DND-41 (cell line): ENCODE measurements around the gene CCDC85C.
"Not testable (repeated sequence)": the region's sequence is repeated elsewhere in the genome, so short reads cannot be mapped to it uniquely, and the experiment has no call there.

ENCODE experiments used
- ATAC-seq: fragments of 200-7000 bp; cut with Tn5 transposase; 3 replicates; pipeline ENCODE4 v1.9.1; 2021; ENCODE audit warnings: low read depth; ENCODE audit not compliant: insufficient read depth
- DNase-seq: peaks from one replicate; pipeline ENCODE4 v3.0.0-alpha.2; 2020
- H2AFZ ChIP-seq: 2 replicates; pipeline ENCODE4 v1.6.0; 2012; ENCODE audit warnings: low read depth, low read length
- H3K27ac ChIP-seq: 2 replicates; pipeline ENCODE4 v1.5.1; 2012; ENCODE audit warnings: low read length, inconsistent platforms
- H3K27me3 ChIP-seq: fragments of 200-600 bp; sonication (generic); 2 replicates; pipeline ENCODE4 v1.6.0; 2012; ENCODE audit warnings: low read length, mild to moderate bottlenecking, inconsistent platforms; ENCODE audit not compliant: insufficient read depth, poor library complexity
- H3K36me3 ChIP-seq: 2 replicates; pipeline ENCODE4 v1.5.1; 2012; ENCODE audit warnings: low read length, inconsistent platforms; ENCODE audit not compliant: insufficient read depth
- H3K4me1 ChIP-seq: 2 replicates; pipeline ENCODE4 v1.5.1; 2012; ENCODE audit warnings: mild to moderate bottlenecking, low read length; ENCODE audit not compliant: insufficient read depth
- H3K4me2 ChIP-seq: 2 replicates; pipeline ENCODE4 v1.6.0; 2012; ENCODE audit warnings: mild to moderate bottlenecking, moderate library complexity, low read length, inconsistent platforms; ENCODE audit not compliant: insufficient read depth
- H3K4me3 ChIP-seq, 2 experiments: fragments of 200-600 bp in 1 of 2; shearing (Covaris generic) in 1 of 2; 2 replicates each; pipeline ENCODE4 v1.5.1; 2012 to 2016; ENCODE audit warnings: inconsistent platforms in 2 of 2, low read length in 2 of 2, mild to moderate bottlenecking in 2 of 2, low read depth in 1 of 2, moderate library complexity in 1 of 2
- H3K79me2 ChIP-seq: 2 replicates; pipeline ENCODE4 v1.6.0; 2012; ENCODE audit warnings: low read length, inconsistent platforms; ENCODE audit not compliant: insufficient read depth
- H3K9ac ChIP-seq: 2 replicates; pipeline ENCODE4 v1.6.0; 2012; ENCODE audit warnings: low read depth, mild to moderate bottlenecking, inconsistent platforms, low read length, moderate library complexity
- H3K9me3 ChIP-seq: 2 replicates; pipeline ENCODE4 v1.5.1; 2012; ENCODE audit warnings: low read length, moderate library complexity, mild to moderate bottlenecking, inconsistent platforms; ENCODE audit not compliant: insufficient read depth, severe bottlenecking
- H4K20me1 ChIP-seq: 2 replicates; pipeline ENCODE4 v1.6.0; 2012; ENCODE audit warnings: low read length; ENCODE audit not compliant: insufficient read depth
- CTCF ChIP-seq: IDR thresholded peaks from 2 replicates; pipeline ENCODE4 v1.5.1; 2012; ENCODE audit warnings: borderline replicate concordance, low read length, moderate library complexity, mild to moderate bottlenecking; ENCODE audit not compliant: poor library complexity, severe bottlenecking; ENCODE audit errors: extremely low read depth
- EZH2 ChIP-seq: IDR thresholded peaks from 3 replicates; pipeline ENCODE4 v1.6.1; 2012; ENCODE audit warnings: borderline replicate concordance, low read depth, mild to moderate bottlenecking, moderate library complexity, low read length, inconsistent platforms; ENCODE audit not compliant: severe bottlenecking

The CCDC85C gene

DNA sequence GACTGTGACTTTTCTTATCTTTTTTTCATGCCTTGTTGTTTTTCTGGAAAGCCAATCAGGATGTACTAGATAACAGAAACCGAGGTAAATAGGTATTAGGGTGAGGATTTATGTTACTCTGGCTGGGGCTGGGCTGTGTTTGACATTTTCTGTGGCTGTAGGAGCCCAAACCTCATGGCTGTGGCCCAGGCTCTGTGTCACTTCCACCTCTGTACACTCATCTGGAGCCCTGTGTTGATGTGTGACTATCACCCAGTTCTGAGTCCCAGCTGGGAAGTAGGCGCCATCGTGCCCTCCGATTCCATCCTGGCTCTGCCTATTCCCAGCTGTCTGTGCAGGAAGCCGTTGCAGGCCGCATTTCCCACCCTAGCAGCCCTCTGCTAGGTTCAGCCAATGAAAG lies 39.3 kb upstream of the CCDC85C start:
- Histone ChIP-seq H3K4me1 (no peaks in the 10 kb centered on the region), H3K9me3 (no peaks in the 10 kb centered on the region), H3K4me3 (no peak overlapping the region), H3K9ac (no peak overlapping the region), H3K36me3 (no peaks in the 10 kb centered on the region), H3K79me2 (no peaks in the 10 kb centered on the region), H4K20me1 (no peaks in the 10 kb centered on the region), H3K27me3 (no peaks in the 10 kb centered on the region), H3K27ac (no peak overlapping the region), H3K4me2 (no peak overlapping the region), H2AFZ (no peak overlapping the region)
- ATAC-seq: no peak
- TF ChIP-seq EZH2 (no peak), CTCF (no peak)
- no peak for DNase-seq

GRCh38 chr14:99642771-99643170 lies 38.8 kb upstream of the CCDC85C start:
- not testable (repeated sequence) for ATAC-seq, H3K36me3 ChIP-seq, H3K9ac ChIP-seq, H4K20me1 ChIP-seq, DNase-seq, H3K9me3 ChIP-seq, H3K4me2 ChIP-seq, H2AFZ ChIP-seq, H3K4me1 ChIP-seq, H3K4me3 ChIP-seq, H3K27me3 ChIP-seq, H3K79me2 ChIP-seq, H3K27ac ChIP-seq

GRCh38 chr14:99637624-99638023 lies 33.6 kb upstream of the CCDC85C start:
- no peaks in the 10 kb centered on the region for H3K79me2 ChIP-seq
- no peaks in the 10 kb centered on the region for H3K9me3 ChIP-seq
- ATAC-seq (no peak), DNase-seq (no peak)
- H4K20me1 ChIP-seq: peaks cover 5% of the 10 kb centered on the region
- H3K36me3 ChIP-seq: no peaks in the 10 kb centered on the region
- H3K27me3 ChIP-seq: no peaks in the 10 kb centered on the region
- no peak overlapping the region for H3K9ac ChIP-seq
- H2AFZ ChIP-seq: no peak overlapping the region
- no peak overlapping the region for H3K27ac ChIP-seq
- TF ChIP-seq CTCF: no peak
- TF ChIP-seq EZH2: no peak
- no peak overlapping the region for H3K4me2 ChIP-seq
- H3K4me3 ChIP-seq: no peak overlapping the region
- H3K4me1 ChIP-seq: no peaks in the 10 kb centered on the region

GRCh38 chr14:99636487-99636886 lies 32.5 kb upstream of the CCDC85C start:
- no peak for TF ChIP-seq EZH2
- H4K20me1 ChIP-seq: peaks cover 5% of the 10 kb centered on the region
- H3K9me3 ChIP-seq: no peaks in the 10 kb centered on the region
- H3K4me3 ChIP-seq: no peak overlapping the region
- H3K36me3 ChIP-seq: no peaks in the 10 kb centered on the region
- no peaks in the 10 kb centered on the region for H3K27me3 ChIP-seq
- H3K4me2 ChIP-seq: no peak overlapping the region
- H2AFZ ChIP-seq: no peak overlapping the region
- ATAC-seq (no peak), DNase-seq (no peak)
- H3K9ac ChIP-seq: no peak overlapping the region
- no peak overlapping the region for H3K27ac ChIP-seq
- H3K79me2 ChIP-seq: no peaks in the 10 kb centered on the region
- no peaks in the 10 kb centered on the region for H3K4me1 ChIP-seq
